ENCODE results near the gene P2RY13.

The P2RY13 gene

GRCh38 chr3:151297429-151297828 is 31.9 kb downstream of the P2RY13 start:
- no peak for DNase-seq (ENCODE audit: low read depth in 2 of 2, low spot score in 1 of 2)

GRCh38 chr3:151296226-151296625 is 33.1 kb downstream of the P2RY13 start:
- DNase-seq (ENCODE audit: low read depth in 2 of 2, low spot score in 1 of 2) = no peak

GRCh38 chr3:151293127-151293526 is 36.2 kb downstream of the P2RY13 start:
- DNase-seq (ENCODE audit: low read depth in 2 of 2, low spot score in 1 of 2) = no peak

GRCh38 chr3:151290673-151291072 is 38.7 kb downstream of the P2RY13 start:
- no peak for DNase-seq (ENCODE audit: low read depth in 2 of 2, low spot score in 1 of 2)

DNA sequence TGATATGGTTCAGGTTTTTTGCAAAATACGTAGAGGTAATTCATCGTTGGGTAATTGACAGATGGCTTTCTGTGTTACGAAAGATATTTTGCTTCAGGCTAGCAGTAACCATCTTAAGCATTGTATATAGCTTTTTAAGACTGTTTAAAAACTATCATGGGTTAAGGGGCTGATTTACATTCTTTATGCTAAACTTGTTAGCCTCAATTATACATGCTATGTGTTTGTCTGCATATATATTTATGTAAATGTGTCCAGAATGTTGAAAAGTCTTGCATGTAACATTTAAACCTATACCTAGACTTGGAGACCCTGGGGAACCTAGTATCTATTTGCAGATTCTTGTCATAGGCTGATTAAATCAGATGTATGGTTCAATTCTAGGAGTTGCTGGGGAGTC is 39.9 kb downstream of the P2RY13 start:
- no peak for DNase-seq (ENCODE audit: low read depth in 2 of 2, low spot score in 1 of 2)

GRCh38 chr3:151285940-151286339 is 43.4 kb downstream of the P2RY13 start:
- no peak for DNase-seq (ENCODE audit: low read depth in 2 of 2, low spot score in 1 of 2)

GRCh38 chr3:151283907-151284461 is 45.4 kb downstream of the P2RY13 start:
- DNase-seq (ENCODE audit: low read depth in 2 of 2, low spot score in 1 of 2) = no peak

DNA sequence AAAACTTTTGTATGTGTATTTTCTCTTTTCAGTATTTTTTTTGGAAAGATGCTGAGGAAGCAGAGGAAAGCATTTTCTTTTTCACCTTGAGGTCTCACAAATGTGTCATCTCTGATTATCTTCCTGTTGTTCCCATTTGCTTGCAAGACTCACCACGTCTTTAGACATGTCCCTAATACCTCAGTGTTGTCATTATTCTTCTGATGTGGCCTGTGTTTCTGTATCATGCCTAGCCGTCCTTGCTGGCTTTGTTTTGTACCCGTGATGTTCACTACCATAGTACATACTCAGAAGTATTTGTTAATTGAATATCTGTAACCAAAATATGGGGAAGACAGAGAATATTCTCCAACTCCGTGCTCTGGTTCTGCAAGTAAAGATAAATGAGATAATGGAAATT is 46.0 kb downstream of the P2RY13 start:
- DNase-seq (ENCODE audit: low read depth in 2 of 2, low spot score in 1 of 2) = no peak

DNA sequence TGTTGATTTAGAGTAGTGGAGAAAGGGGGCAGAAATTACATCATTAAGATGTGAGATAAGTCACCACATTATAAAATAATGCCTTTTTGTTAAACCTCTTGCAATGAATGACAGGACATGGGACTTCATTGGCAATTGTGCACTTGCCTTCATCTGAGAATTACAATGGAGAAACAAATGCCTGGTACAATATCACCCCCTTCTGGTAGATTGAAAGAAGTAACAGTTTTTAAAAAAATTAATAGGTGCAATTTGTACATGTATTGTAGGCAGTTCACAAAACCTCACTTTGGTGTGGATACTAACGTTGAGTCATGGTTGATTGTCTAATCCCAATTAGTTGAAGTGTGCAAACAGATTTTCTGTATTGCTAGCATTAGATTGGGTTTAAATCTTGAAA is 46.4 kb downstream of the P2RY13 start:
- no peak for DNase-seq (ENCODE audit: low read depth in 2 of 2, low spot score in 1 of 2)

DNA sequence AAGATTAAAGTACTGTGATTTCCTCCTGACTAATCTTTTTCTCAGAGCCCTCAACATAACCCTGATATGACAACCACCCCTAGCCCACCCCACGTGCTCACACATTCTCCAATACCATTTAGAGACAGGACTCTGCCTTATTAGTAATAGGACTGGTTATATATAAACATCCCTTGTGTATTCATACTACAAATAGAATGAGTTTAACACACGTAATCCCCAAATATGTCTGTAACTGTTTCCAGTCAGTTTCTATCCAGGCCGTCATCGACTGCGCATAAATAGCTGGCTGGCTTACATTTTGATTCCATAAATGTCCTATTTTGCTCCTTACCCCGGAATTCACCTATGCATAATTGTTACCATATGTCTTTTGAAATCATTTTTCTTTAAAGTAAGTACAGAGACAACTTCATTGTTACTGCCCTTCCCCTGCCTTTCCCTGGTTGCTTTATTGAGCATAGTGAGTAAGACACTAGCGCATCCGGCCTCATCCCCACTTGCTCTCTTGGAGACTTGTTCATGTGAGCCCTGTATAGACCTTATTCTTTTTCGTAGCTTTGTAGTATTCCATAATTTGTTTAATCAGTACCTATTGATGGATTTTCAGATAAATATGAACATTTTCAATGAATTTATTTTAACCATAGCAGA is 47.6 kb downstream of the P2RY13 start:
- DNase-seq (ENCODE audit: low read depth in 2 of 2, low spot score in 1 of 2) = no peak

DNA sequence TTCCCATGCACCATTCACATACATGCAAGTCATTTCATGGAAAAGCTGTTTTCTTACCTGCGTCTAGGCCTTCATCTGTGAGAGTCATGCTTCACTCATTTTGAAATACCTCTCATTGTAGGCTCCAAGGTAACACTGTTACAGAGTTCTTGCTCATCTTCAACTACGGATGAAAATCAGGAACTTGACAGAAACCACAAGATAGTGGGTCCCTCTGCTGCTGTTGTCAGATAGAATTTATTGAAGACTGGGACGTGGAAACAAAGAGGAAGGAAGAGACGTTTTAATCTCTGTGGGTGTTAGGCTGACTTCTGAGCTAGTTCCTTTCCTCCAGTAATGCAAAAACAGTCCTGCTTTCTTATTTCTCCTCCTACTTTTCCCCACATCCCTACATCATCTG is 51.1 kb downstream of the P2RY13 start, which contains the start of gene P2RY14:
TSS of gene P2RY14 (minus strand) at position 313 of the 400 bp plus-strand sequence. CDS start 64,226 bp downstream, outside the sequence.
- no peak for DNase-seq (ENCODE audit: low read depth in 2 of 2, low spot score in 1 of 2)

DNA sequence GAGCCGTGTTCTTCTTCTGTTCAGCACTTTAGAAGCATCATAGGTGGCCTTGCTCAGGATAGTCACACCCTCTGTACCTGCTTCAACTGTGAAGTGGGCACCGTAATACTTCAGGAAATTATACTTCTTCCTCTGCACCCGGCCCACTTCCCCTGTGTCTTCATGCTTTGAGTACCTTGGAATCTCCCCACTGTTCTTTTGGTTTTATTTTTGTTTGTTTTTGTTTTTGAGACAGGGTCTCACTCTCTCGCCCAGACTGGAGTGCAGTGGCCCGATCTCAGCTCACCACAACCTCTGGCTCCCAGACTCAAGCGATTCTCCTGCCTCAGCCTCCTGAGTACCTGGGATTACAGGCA is 52.7 kb downstream of the P2RY13 start:
- no peak for DNase-seq (ENCODE audit: low read depth in 2 of 2, low spot score in 1 of 2)

Data from stimulated activated CD8-positive, alpha-beta memory T cell treated with anti-CD3 and anti-CD28 coated beads, Interleukin-4, amount 100 ng/mL, for 4 hours (primary cell).